ENCODE measurements around the gene ALPL. TPM values are rescaled to one million over a fixed set of nuclear protein-coding genes. Genes with fewer than 3 reads are reported as not detected.

The ALPL gene
- total RNA-seq, 4 donors from 2014 or later: 5.3 to 52.8 (median 16.8) TPM

- ATAC-seq (ENCODE audit: low FRiP score): no peak
- no peak for DNase-seq (ENCODE audit: low spot score)
Measured at GRCh38 chr1:21568006-21568746, 59.0 kb downstream of the ALPL start.

GRCh38 chr1:21568809-21569385, 59.7 kb downstream of the ALPL start:
- ATAC-seq (ENCODE audit: low FRiP score) (no peak), DNase-seq (ENCODE audit: low spot score) (no peak)
- TF ChIP-seq CTCF (IDR thresholded peaks at IDR 0.05): no peak

More at GRCh38 chr1:21568006-21568746, 59.0 kb downstream of the ALPL start:
- no peak for TF ChIP-seq CTCF (IDR thresholded peaks at IDR 0.05)

GRCh38 chr1:21569820-21570527, 60.8 kb downstream of the ALPL start:
- no peak for DNase-seq (ENCODE audit: low spot score)

GRCh38 chr1:21570528-21570875, 61.3 kb downstream of the ALPL start:
- no peak for ATAC-seq (ENCODE audit: low FRiP score)
- no peak for TF ChIP-seq CTCF (IDR thresholded peaks at IDR 0.05)
- DNase-seq (ENCODE audit: low spot score): no peak

More at GRCh38 chr1:21569820-21570527, 60.8 kb downstream of the ALPL start:
- ATAC-seq (ENCODE audit: low FRiP score): no peak
- TF ChIP-seq CTCF (IDR thresholded peaks at IDR 0.05): no peak

DNA sequence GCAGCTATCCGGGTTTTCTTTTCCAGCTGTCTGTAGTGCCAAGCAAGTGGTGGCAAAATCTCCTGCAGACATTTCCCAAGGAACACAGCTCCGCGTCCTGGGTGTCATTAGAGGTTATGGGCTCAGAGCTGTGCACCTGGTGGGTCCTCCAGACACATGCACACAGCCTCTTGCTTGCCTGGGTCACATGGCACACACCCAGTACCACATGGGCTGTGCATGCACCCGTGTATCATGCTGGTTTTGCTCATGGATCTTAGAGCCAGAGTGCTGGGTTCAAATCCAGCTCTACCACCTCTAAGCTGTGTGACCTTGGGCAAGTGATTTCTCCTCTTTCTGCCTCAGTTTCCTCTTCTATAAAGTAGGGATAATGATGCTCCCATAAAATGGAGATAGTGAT, 61.7 kb downstream of the ALPL start:
- DNase-seq (ENCODE audit: low spot score): no peak
- ATAC-seq (ENCODE audit: low FRiP score): no peak
- no peak for TF ChIP-seq CTCF (IDR thresholded peaks at IDR 0.05)

DNA sequence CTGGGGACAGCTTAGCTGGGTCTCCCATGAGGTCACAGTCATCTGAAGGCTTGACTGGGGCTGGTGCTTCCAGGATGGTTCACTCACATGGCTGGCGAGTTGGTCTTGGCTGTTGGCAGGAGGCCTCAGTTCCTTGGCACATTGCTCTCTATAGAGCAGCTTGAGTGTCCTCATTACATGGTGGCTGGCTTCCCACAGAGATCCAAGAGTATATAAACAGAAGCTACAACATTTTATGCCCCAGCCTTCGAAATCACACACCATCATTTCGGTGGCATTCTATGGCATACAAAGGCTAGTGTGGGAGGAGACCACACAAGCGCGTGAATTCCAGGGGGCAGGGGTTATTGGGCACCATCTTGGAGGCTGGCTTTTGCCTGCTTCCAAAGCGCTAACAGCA, 63.0 kb downstream of the ALPL start:
- no peak for DNase-seq (ENCODE audit: low spot score)
- TF ChIP-seq CTCF (IDR thresholded peaks at IDR 0.05): no peak
- ATAC-seq (ENCODE audit: low FRiP score): no peak

Measured in omental fat pad (tissue), 4 donors.